WTC11 (cell line): Measurements from ENCODE around the gene THOC5. TPM values are rescaled to one million over a fixed set of nuclear protein-coding genes. Genes with fewer than 3 reads are reported as not detected.

Experiments
- ATAC-seq: fragments of 200-7000 bp; cut with Tn5 transposase; 2 replicates; pipeline ENCODE4 v1.10.0; 2021; ENCODE audit warnings: mild to moderate bottlenecking, moderate library complexity
- CTCF ChIA-PET: fragments of 300-600 bp; sonication (Branson Sonifier 250); formaldehyde crosslinking; loops from one replicate; lab custom pipeline; 2021; ENCODE audit warnings: antibody characterized with exemption; lab: Charles Lee
- POLR2A ChIA-PET: fragments of 350-600 bp; sonication (Branson Sonifier 250); formaldehyde crosslinking; loops from one replicate; lab custom pipeline; 2021; ENCODE audit warnings: antibody characterized with exemption; lab: Charles Lee
- DNase-seq: peaks from one replicate; pipeline ENCODE4 v3.0.0; 2021; ENCODE audit warnings: low spot score
- H3K27ac Mint-ChIP-seq: 2 replicates; pipeline ENCODE4 v1.8.0; 2021; ENCODE audit warnings: mixed read lengths
- H3K27me3 Mint-ChIP-seq: 2 replicates; pipeline ENCODE4 v1.8.0; 2021; ENCODE audit warnings: low read depth, mild to moderate bottlenecking, moderate library complexity, mixed read lengths
- H3K36me3 Mint-ChIP-seq: 2 replicates; pipeline ENCODE4 v1.8.0; 2021; ENCODE audit warnings: mixed read lengths
- H3K4me1 Mint-ChIP-seq: 2 replicates; pipeline ENCODE4 v1.8.0; 2022; ENCODE audit warnings: mixed read lengths
- H3K4me3 Mint-ChIP-seq: 2 replicates; pipeline ENCODE4 v1.8.0; 2021; ENCODE audit warnings: mild to moderate bottlenecking, moderate library complexity, mixed read lengths
- H3K9me3 Mint-ChIP-seq: 2 replicates; pipeline ENCODE4 v1.8.0; 2021; ENCODE audit warnings: mixed read lengths
- AR ChIP-seq: fragments of 250-450 bp; sonication (Bioruptor Pico); IDR thresholded peaks from 2 replicates; pipeline ENCODE4 v1.9.0; 2021; ENCODE audit warnings: mild to moderate bottlenecking
- ATF1 ChIP-seq: sonication (generic); formaldehyde crosslinking; IDR thresholded peaks from 2 replicates; pipeline ENCODE4 v1.8.1; 2023; ENCODE audit warnings: mild to moderate bottlenecking, moderate library complexity, missing genetic modification reagents
- CREB1 ChIP-seq: sonication (generic); formaldehyde crosslinking; IDR thresholded peaks from 2 replicates; pipeline ENCODE4 v1.8.0; 2023; ENCODE audit warnings: mild to moderate bottlenecking, missing genetic modification reagents
- ERG ChIP-seq: fragments of 250-450 bp; sonication (Bioruptor Pico); IDR thresholded peaks from 2 replicates; pipeline ENCODE4 v1.8.0; 2021; ENCODE audit warnings: mild to moderate bottlenecking
- FOXK1 ChIP-seq: sonication (generic); formaldehyde crosslinking; IDR thresholded peaks from 2 replicates; pipeline ENCODE4 v1.8.0; 2022; ENCODE audit warnings: mild to moderate bottlenecking, moderate library complexity, missing genetic modification reagents
- FOXP1 ChIP-seq: sonication (generic); formaldehyde crosslinking; IDR thresholded peaks from 2 replicates; pipeline ENCODE4 v1.8.0; 2022; ENCODE audit warnings: missing genetic modification reagents, mild to moderate bottlenecking, moderate library complexity, borderline replicate concordance
- IRF1 ChIP-seq: sonication (generic); formaldehyde crosslinking; IDR thresholded peaks from 2 replicates; pipeline ENCODE4 v1.8.0; 2023; ENCODE audit warnings: missing genetic modification reagents
- MYBL2 ChIP-seq: sonication (generic); formaldehyde crosslinking; IDR thresholded peaks from 2 replicates; pipeline ENCODE4 v1.8.1; 2023; ENCODE audit warnings: mild to moderate bottlenecking, moderate library complexity, missing genetic modification reagents
- NFYB ChIP-seq: sonication (generic); formaldehyde crosslinking; conservative IDR thresholded peaks from 2 replicates; pipeline ENCODE4 v1.8.0; 2022; ENCODE audit warnings: low read depth, missing genetic modification reagents
- ZNF423 ChIP-seq: fragments of 250-450 bp; sonication (Bioruptor Pico); IDR thresholded peaks from 2 replicates; pipeline ENCODE4 v2.1.2; 2022; ENCODE audit warnings: mild to moderate bottlenecking, moderate library complexity
- ZNF425 ChIP-seq: fragments of 250-450 bp; sonication (Bioruptor Pico); conservative IDR thresholded peaks from 2 replicates; pipeline ENCODE4 v1.9.0; 2021; ENCODE audit warnings: mild to moderate bottlenecking
- total RNA-seq: library from RNA; stranded (reverse); gene quantifications from 3 replicates; pipeline ENCODE4 v1.2.3, GENCODE V29; 2021
- TF ChIP-seq, protein P1 (sequence below): sonication (generic); formaldehyde crosslinking; IDR thresholded peaks from 2 replicates; pipeline ENCODE4 v1.8.1; 2023; ENCODE audit warnings: mild to moderate bottlenecking, moderate library complexity, missing genetic modification reagents
- TF ChIP-seq, protein P2 (sequence below): sonication (generic); formaldehyde crosslinking; IDR thresholded peaks from 2 replicates; pipeline ENCODE4 v1.8.0; 2022; ENCODE audit warnings: mild to moderate bottlenecking, missing genetic modification reagents
- TF ChIP-seq, protein P3 (sequence below): sonication (generic); formaldehyde crosslinking; IDR thresholded peaks from 2 replicates; pipeline ENCODE4 v1.8.1; 2023; ENCODE audit warnings: mild to moderate bottlenecking, missing genetic modification reagents, moderate library complexity

The THOC5 gene
- total RNA-seq, 1 experiment from 2014 or later = 51.2 TPM

GRCh38 chr22:29458551-29458950 lies 95.0 kb downstream of the THOC5 start:
- peaks cover 5% of the 10 kb centered on the region for H3K4me1 Mint-ChIP-seq
- TF ChIP-seq ERG (CRISPR knock-in tag) = no peak
- H3K36me3 Mint-ChIP-seq = no peaks in the 10 kb centered on the region
- ATAC-seq (no peak), DNase-seq (no peak)
- CTCF ChIA-PET = interaction anchor here (1.7 kb wide), 1 partner anchor 11 kb away, joined by 17 read pairs; no protein-coding TSS in a partner anchor
- no peak overlapping the region for H3K27ac Mint-ChIP-seq
- no peaks in the 10 kb centered on the region for H3K9me3 Mint-ChIP-seq
- no peaks in the 10 kb centered on the region for H3K27me3 Mint-ChIP-seq
- no peak overlapping the region for H3K4me3 Mint-ChIP-seq
- POLR2A ChIA-PET = no interaction called here

- peak; percentile 96 for ATAC-seq
- Mint-ChIP-seq H3K9me3 (no peaks in the 10 kb centered on the region), H3K4me1 (peaks cover 5% of the 10 kb centered on the region; the same call in 1 of the 2 replicates), H3K27ac (no peak overlapping the region), H3K27me3 (no peaks in the 10 kb centered on the region), H3K36me3 (no peaks in the 10 kb centered on the region), H3K4me3 (no peak overlapping the region)
- DNase-seq = peak; percentile 67
- ChIA-PET CTCF (interaction anchor here (0.7 to 1.7 kb wide), 8 partner anchors 10 to 145 kb away, joined by 3 to 17 read pairs (median 4); no protein-coding TSS in a partner anchor), POLR2A (no interaction called here)
- TF ChIP-seq, protein P1, sequence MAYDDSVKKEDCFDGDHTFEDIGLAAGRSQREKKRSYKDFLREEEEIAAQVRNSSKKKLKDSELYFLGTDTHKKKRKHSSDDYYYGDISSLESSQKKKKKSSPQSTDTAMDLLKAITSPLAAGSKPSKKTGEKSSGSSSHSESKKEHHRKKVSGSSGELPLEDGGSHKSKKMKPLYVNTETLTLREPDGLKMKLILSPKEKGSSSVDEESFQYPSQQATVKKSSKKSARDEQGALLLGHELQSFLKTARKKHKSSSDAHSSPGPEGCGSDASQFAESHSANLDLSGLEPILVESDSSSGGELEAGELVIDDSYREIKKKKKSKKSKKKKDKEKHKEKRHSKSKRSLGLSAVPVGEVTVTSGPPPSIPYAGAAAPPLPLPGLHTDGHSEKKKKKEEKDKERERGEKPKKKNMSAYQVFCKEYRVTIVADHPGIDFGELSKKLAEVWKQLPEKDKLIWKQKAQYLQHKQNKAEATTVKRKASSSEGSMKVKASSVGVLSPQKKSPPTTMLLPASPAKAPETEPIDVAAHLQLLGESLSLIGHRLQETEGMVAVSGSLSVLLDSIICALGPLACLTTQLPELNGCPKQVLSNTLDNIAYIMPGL = no peak
- TF ChIP-seq CREB1 (CRISPR knock-in tag) (no peak), NFYB (peak; percentile 46), MYBL2 (CRISPR knock-in tag) (no peak), ATF1 (CRISPR knock-in tag) (no peak), FOXP1 (no peak), ZNF425 (CRISPR knock-in tag) (no peak)
- TF ChIP-seq, protein P2, sequence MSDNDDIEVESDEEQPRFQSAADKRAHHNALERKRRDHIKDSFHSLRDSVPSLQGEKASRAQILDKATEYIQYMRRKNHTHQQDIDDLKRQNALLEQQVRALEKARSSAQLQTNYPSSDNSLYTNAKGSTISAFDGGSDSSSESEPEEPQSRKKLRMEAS (CRISPR knock-in tag) = no peak
- TF ChIP-seq, protein P3, sequence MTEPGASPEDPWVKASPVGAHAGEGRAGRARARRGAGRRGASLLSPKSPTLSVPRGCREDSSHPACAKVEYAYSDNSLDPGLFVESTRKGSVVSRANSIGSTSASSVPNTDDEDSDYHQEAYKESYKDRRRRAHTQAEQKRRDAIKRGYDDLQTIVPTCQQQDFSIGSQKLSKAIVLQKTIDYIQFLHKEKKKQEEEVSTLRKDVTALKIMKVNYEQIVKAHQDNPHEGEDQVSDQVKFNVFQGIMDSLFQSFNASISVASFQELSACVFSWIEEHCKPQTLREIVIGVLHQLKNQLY (CRISPR knock-in tag) = no peak
Measured at GRCh38 chr22:29457730-29458129, 95.8 kb downstream of the THOC5 start.

DNA sequence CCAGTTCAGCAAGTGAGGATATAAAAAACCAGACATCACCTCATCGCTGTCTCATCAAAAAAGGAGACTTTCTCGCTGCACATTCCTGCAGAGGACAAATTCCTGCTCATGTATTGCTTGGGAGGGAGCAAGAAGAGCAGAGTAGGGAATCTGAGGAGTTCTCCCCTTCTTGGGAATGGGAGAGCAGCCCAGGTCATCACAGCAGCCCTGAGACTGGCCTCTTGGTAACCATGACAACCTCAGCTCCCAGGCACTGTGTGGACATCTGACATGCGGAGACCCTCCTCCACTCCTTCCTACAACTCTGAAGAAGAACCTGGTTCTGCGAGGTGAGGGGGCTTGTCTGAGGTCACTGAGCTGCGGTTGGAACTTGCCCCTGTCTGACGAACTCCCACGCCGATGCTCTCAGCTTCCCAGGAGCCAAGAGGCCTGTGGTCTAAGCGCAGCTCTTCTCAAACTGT lies 97.3 kb downstream of the THOC5 start:
- no peaks in the 10 kb centered on the region for H3K27me3 Mint-ChIP-seq
- H3K27ac Mint-ChIP-seq = no peak overlapping the region
- TF ChIP-seq IRF1 (no peak), ZNF423 (CRISPR knock-in tag) (no peak), FOXK1 (CRISPR knock-in tag) (no peak), AR (CRISPR knock-in tag) (no peak)
- TF ChIP-seq, all 79 proteins: peak for 0
- POLR2A ChIA-PET = interaction anchor here (0.6 kb wide), 1 partner anchor 86 kb away, joined by 4 read pairs; no protein-coding TSS in a partner anchor
- no peaks in the 10 kb centered on the region for H3K36me3 Mint-ChIP-seq
- peaks cover 5% of the 10 kb centered on the region; the same call in 1 of the 2 replicates for H3K4me1 Mint-ChIP-seq
- CTCF ChIA-PET = interaction anchor here (1.6 kb wide), 1 partner anchor 61 kb away, joined by 3 read pairs; no protein-coding TSS in a partner anchor
- H3K4me3 Mint-ChIP-seq = no peak overlapping the region
- ATAC-seq = peak; percentile 20; the same call in 1 of the 2 replicates
- DNase-seq = no peak
- no peaks in the 10 kb centered on the region for H3K9me3 Mint-ChIP-seq
